Right lobe of liver (tissue), 6 donors: ENCODE measurements around the gene FGGY. TPM values are rescaled to one million over a fixed set of nuclear protein-coding genes. Genes with fewer than 3 reads are reported as not detected.
A peak's percentile ranks its signal among the peaks of the same experiment; 100 is the strongest.

Source experiments
- ATAC-seq, 4 donors: fragments of 200-7000 bp; cut with Tn5 transposase; one replicate each; pipeline ENCODE4 v1.9.1; 2020; ENCODE audit warnings: mild to moderate bottlenecking in 4 of 4, moderate library complexity in 4 of 4
- DNase-seq, 3 donors: peaks; one replicate each; pipeline ENCODE4 v3.0.0-alpha.2; 2020
- H3K27ac ChIP-seq, 3 donors: fragments of 200-600 bp; one replicate each; pipeline ENCODE4 v1.8.0; 2022
- H3K27me3 ChIP-seq, 2 donors: fragments of 200-600 bp; one replicate each; pipeline ENCODE4 v1.8.0; 2022
- H3K36me3 ChIP-seq, 4 donors: fragments of 200-600 bp; sonication (generic) in 1 of 4; one replicate each; pipeline versions ENCODE4 v1.5.1 to v1.8.0; 2017 to 2022; ENCODE audit warnings: control low read depth in 1 of 4
- H3K4me1 ChIP-seq, 4 donors: fragments of 200-600 bp; sonication (generic) in 1 of 4; one replicate each; pipeline versions ENCODE4 v1.5.1 to v1.8.0; 2017 to 2022; ENCODE audit warnings: control low read depth in 1 of 4
- H3K4me3 ChIP-seq, 3 donors: fragments of 200-600 bp; one replicate each; pipeline ENCODE4 v1.8.0; 2022
- H3K9me3 ChIP-seq, 4 donors: fragments of 200-600 bp; sonication (generic) in 1 of 4; one replicate each; pipeline versions ENCODE4 v1.5.1 to v1.8.0; 2017 to 2022; ENCODE audit warnings: control low read depth in 1 of 4
- POLR2A ChIP-seq: fragments of 450-650 bp; IDR thresholded peaks from one replicate; pipeline ENCODE4 v1.6.1; 2017; ENCODE audit warnings: antibody characterized with exemption, mild to moderate bottlenecking
- WGBS: methylation state at CpG from one replicate; pipeline ENCODE4 v1.1.6; 2018; ENCODE audit warnings: low coverage, low lambda C conversion rate; ENCODE audit not compliant: insufficient coverage; ENCODE audit errors: missing lambda C conversion rate; 5-methylcytosine and 5-hydroxymethylcytosine counted together
- intact Hi-C, 2 donors: fragments of 100-400 bp; cut with DNase I; formaldehyde crosslinking; loops; one replicate each; pipeline versions ENCODE4 v1.11.2 to v1.14.1; 2022
- total RNA-seq, 6 experiments: library from RNA; depleted of rRNA in 2 of 6; stranded (reverse); fragments of >200 nt in 2 of 6; fragmentation: NEBNext Ultra II Directional in 3 of 6; extraction: Animal tissue kit (Norgen Biotek cat#: 25700) in 3 of 6; gene quantifications; one replicate each; pipeline versions ENCODE4 v1.1.0 to v1.2.4, GENCODE V29; 2016 to 2023
- TF ChIP-seq, protein P1 (sequence below), 4 donors: fragments of 200-600 bp in 3 of 4; fragments of 450-650 bp in 1 of 4; IDR thresholded peaks; one replicate each; pipeline versions ENCODE4 v1.5.1 to v1.8.0; 2016 to 2022; ENCODE audit warnings: antibody characterized with exemption in 4 of 4, mild to moderate bottlenecking in 2 of 4
- donor health status: DM: no; HTN: yes; CAD: no.
- donor health status: DM: no; HTN: no; CAD: no.
- donor health status: DM: no; HTN: no; CAD: no.
- donor health status: DM: no; HTN: yes; CAD: no.
- donor health status: DM: no; HTN: yes; CAD: no.

FGGY gene
- total RNA-seq, 6 experiments from 2014 or later: 45.5 to 84.2 (median 58.7) TPM

- intact Hi-C loops: no loop called here
- H3K9me3 ChIP-seq: no peaks in the 10 kb centered on the region
- no peak overlapping the region for H3K4me3 ChIP-seq
- no peak for TF ChIP-seq POLR2A
- TF ChIP-seq, protein P1, sequence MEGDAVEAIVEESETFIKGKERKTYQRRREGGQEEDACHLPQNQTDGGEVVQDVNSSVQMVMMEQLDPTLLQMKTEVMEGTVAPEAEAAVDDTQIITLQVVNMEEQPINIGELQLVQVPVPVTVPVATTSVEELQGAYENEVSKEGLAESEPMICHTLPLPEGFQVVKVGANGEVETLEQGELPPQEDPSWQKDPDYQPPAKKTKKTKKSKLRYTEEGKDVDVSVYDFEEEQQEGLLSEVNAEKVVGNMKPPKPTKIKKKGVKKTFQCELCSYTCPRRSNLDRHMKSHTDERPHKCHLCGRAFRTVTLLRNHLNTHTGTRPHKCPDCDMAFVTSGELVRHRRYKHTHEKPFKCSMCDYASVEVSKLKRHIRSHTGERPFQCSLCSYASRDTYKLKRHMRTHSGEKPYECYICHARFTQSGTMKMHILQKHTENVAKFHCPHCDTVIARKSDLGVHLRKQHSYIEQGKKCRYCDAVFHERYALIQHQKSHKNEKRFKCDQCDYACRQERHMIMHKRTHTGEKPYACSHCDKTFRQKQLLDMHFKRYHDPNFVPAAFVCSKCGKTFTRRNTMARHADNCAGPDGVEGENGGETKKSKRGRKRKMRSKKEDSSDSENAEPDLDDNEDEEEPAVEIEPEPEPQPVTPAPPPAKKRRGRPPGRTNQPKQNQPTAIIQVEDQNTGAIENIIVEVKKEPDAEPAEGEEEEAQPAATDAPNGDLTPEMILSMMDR (IDR thresholded peaks at IDR 0.05): no peak
- H3K27ac ChIP-seq: no peak overlapping the region
- no peaks in the 10 kb centered on the region for H3K36me3 ChIP-seq
- DNase-seq (no peak), ATAC-seq (no peak)
- no peaks in the 10 kb centered on the region for H3K27me3 ChIP-seq
- H3K4me1 ChIP-seq: no peaks in the 10 kb centered on the region
- 83% methylated on average over 5 of the region's 5 CpGs for WGBS
Observed at GRCh38 chr1:59720326-59721115, 423.6 kb downstream of the FGGY start.

- ATAC-seq (no peak), DNase-seq (no peak)
- TF ChIP-seq, protein P1 (IDR thresholded peaks at IDR 0.05): no peak
- no peak for TF ChIP-seq POLR2A
- Histone ChIP-seq H3K27me3 (no peaks in the 10 kb centered on the region), H3K27ac (no peak overlapping the region), H3K4me3 (no peak overlapping the region), H3K4me1 (peaks cover 0 to 8% (median 2%) of the 10 kb centered on the region in 4 donors), H3K36me3 (no peaks in the 10 kb centered on the region), H3K9me3 (no peaks in the 10 kb centered on the region)
- 89% methylated on average over 1 of the region's 1 CpG for WGBS
- intact Hi-C loops: no loop called here
Observed at GRCh38 chr1:59730302-59730701, 433.4 kb downstream of the FGGY start.

DNA sequence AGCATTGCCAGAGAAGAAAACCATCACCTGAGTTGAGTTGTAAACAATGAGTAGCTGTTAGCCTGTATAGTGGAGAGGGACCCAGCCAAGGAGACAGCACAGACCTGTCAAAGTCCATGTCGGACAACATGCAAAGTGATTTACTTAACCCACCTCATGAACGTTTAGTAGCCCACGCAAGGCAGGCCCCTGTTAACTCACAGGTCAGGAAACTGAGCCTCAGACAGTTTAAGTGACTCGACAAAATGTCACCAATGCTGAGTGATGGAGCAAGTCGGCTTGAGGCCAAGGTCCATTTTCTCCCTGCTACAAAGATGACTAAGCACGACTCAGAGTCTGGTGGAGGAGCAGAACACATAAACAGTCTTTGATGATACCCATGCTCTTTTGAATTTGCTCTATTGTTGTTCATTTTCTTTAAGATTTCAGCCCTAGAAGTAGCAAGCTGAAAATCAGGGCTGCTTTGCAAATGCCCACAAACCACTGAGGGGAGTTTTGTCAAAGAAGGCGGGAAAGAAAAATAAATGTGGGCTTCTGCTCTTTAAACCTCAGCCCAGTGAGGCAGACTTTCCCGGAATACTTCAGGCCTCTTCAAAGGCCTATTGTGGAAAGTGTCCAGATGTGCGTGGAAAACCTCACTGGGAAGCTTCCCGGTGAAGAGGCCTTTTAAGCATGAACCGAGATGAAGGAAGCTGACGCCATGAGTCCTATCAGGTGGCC, 434.0 kb downstream of the FGGY start:
- Histone ChIP-seq H3K4me3 (no peak overlapping the region), H3K27ac (peak overlapping the region in 1 of 3 donors; percentile 34), H3K9me3 (no peaks in the 10 kb centered on the region), H3K4me1 (peaks cover 0 to 8% (median 2%) of the 10 kb centered on the region in 4 donors), H3K36me3 (no peaks in the 10 kb centered on the region), H3K27me3 (no peaks in the 10 kb centered on the region)
- WGBS: 39% methylated on average over 12 of the region's 12 CpGs
- intact Hi-C loops: no loop called here
- peak; percentile 53 to 73 (median 68) for DNase-seq
- TF ChIP-seq, protein P1 (IDR thresholded peaks at IDR 0.05): no peak
- no peak for TF ChIP-seq POLR2A
- peak; percentile 70 to 93 (median 83) for ATAC-seq

GRCh38 chr1:59731591-59731990, 434.7 kb downstream of the FGGY start:
- 88% methylated on average over 1 of the region's 1 CpG for WGBS
- H3K9me3 ChIP-seq: no peaks in the 10 kb centered on the region
- intact Hi-C loops: no loop called here
- H3K4me3 ChIP-seq: no peak overlapping the region
- H3K27me3 ChIP-seq: no peaks in the 10 kb centered on the region
- peak overlapping the region in 1 of 3 donors; percentile 34 for H3K27ac ChIP-seq
- TF ChIP-seq, protein P1 (IDR thresholded peaks at IDR 0.05): no peak
- no peak for TF ChIP-seq POLR2A
- peaks cover 0 to 8% (median 2%) of the 10 kb centered on the region in 4 donors for H3K4me1 ChIP-seq
- no peaks in the 10 kb centered on the region for H3K36me3 ChIP-seq
- DNase-seq: no peak
- ATAC-seq: no peak
